HepG2 (cell line): ENCODE data around the gene GPR148. TPM values are rescaled to one million over a fixed set of nuclear protein-coding genes. Genes with fewer than 3 reads are reported as not detected.

Source experiments
- ASH2L ChIP-seq: fragments of 300-600, 200-600 bp; sonication (generic); IDR thresholded peaks from 2 replicates; pipeline ENCODE4 v1.7.0; 2017; ENCODE audit warnings: low read depth, mild to moderate bottlenecking, moderate library complexity, mixed read lengths, low read length; ENCODE audit not compliant: insufficient read length
- HOXA9 ChIP-seq: sonication (generic); formaldehyde crosslinking; IDR thresholded peaks from 2 replicates; pipeline ENCODE4 v1.8.1; 2022; ENCODE audit warnings: missing genetic modification reagents, mild to moderate bottlenecking, moderate library complexity, borderline replicate concordance
- KLF12 ChIP-seq: sonication (generic); formaldehyde crosslinking; IDR thresholded peaks from 2 replicates; pipeline ENCODE4 v1.4.0; 2020; ENCODE audit warnings: missing genetic modification reagents, borderline replicate concordance
- MED1 ChIP-seq: sonication (generic); formaldehyde crosslinking; IDR thresholded peaks from 2 replicates; pipeline ENCODE4 v1.4.0; 2020; ENCODE audit warnings: missing genetic modification reagents
- NFATC3 ChIP-seq: sonication (generic); formaldehyde crosslinking; IDR thresholded peaks from 2 replicates; pipeline ENCODE4 v1.5.1; 2020; ENCODE audit warnings: mild to moderate bottlenecking, missing genetic modification reagents
- NR2F6 ChIP-seq, 2 experiments: IDR thresholded peaks; 2 replicates each; pipeline ENCODE4 v1.6.1; 2016; ENCODE audit warnings: antibody characterized with exemption in 1 of 2, mild to moderate bottlenecking in 1 of 2
- PRPF4 ChIP-seq: fragments of 200-400 bp; formaldehyde crosslinking; IDR thresholded peaks from 2 replicates; pipeline ENCODE4 v1.6.1; 2016; ENCODE audit warnings: low read length, low read depth; ENCODE audit not compliant: poor library complexity, severe bottlenecking
- SOX6 ChIP-seq, 2 experiments: fragments of 450-650 bp in 1 of 2; sonication (generic) in 1 of 2; formaldehyde crosslinking in 1 of 2; IDR thresholded peaks; 2 replicates each; pipeline versions ENCODE4 v1.4.0 to v1.6.1; 2017 to 2020; ENCODE audit warnings: antibody characterized with exemption in 1 of 2, mild to moderate bottlenecking in 1 of 2, missing genetic modification reagents in 1 of 2
- THYN1 ChIP-seq: sonication (generic); formaldehyde crosslinking; IDR thresholded peaks from 2 replicates; pipeline ENCODE4 v1.8.1; 2023; ENCODE audit warnings: low read depth, mild to moderate bottlenecking, moderate library complexity, missing genetic modification reagents, borderline replicate concordance
- ZBTB38 ChIP-seq: sonication (generic); formaldehyde crosslinking; IDR thresholded peaks from 2 replicates; pipeline ENCODE4 v1.5.1; 2020; ENCODE audit warnings: mild to moderate bottlenecking, missing genetic modification reagents
- ZFP82 ChIP-seq: sonication (generic); formaldehyde crosslinking; IDR thresholded peaks from 2 replicates; pipeline ENCODE4 v1.5.1; 2020; ENCODE audit warnings: mild to moderate bottlenecking, missing genetic modification reagents, borderline replicate concordance
- ZIK1 ChIP-seq: sonication (generic); formaldehyde crosslinking; IDR thresholded peaks from 2 replicates; pipeline ENCODE4 v1.5.0; 2020; ENCODE audit warnings: mild to moderate bottlenecking, low read depth, missing genetic modification reagents, borderline replicate concordance
- ZNF225 ChIP-seq: sonication (generic); formaldehyde crosslinking; IDR thresholded peaks from 2 replicates; pipeline ENCODE4 v1.4.0; 2020; ENCODE audit warnings: mild to moderate bottlenecking, missing genetic modification reagents
- ZNF274 ChIP-seq: sonication (generic); formaldehyde crosslinking; IDR thresholded peaks from 2 replicates; pipeline ENCODE4 v1.5.1; 2020; ENCODE audit warnings: mild to moderate bottlenecking, missing genetic modification reagents
- ZNF382 ChIP-seq: sonication (generic); formaldehyde crosslinking; IDR thresholded peaks from 2 replicates; pipeline ENCODE4 v1.5.0; 2020; ENCODE audit warnings: missing genetic modification reagents, mild to moderate bottlenecking, borderline replicate concordance
- ZNF513 ChIP-seq: sonication (generic); formaldehyde crosslinking; conservative IDR thresholded peaks from 2 replicates; pipeline ENCODE4 v1.5.0; 2020; ENCODE audit warnings: missing genetic modification reagents
- polyA plus RNA-seq, 8 experiments: library from polyadenylated mRNA; depleted of rRNA in 3 of 8; stranded (reverse) in 7 of 8; unstranded in 1 of 8; fragments of >200 nt; fragmentation: Illumina TruSeq in 4 of 8; extraction: Trizol in 4 of 8; gene quantifications; 2 replicates each; pipeline versions ENCODE4 v1.2.1 to v1.2.3, GENCODE V29; 2011 to 2016; ENCODE audit warnings: low read depth in 4 of 8, missing spikeins in 1 of 8, mixed read lengths in 1 of 8; ENCODE audit not compliant: insufficient read depth in 1 of 8
- total RNA-seq, 5 experiments: library from RNA; depleted of rRNA; stranded (reverse); fragments of >200 nt; fragmentation: Illumina TruSeq; extraction: Trizol; gene quantifications; 2 replicates each; pipeline ENCODE4 v1.2.3, GENCODE V29; 2016; ENCODE audit warnings: low read depth in 1 of 5
- TF ChIP-seq, protein P1 (sequence below): sonication (generic); formaldehyde crosslinking; IDR thresholded peaks from 2 replicates; pipeline ENCODE4 v1.4.0; 2020; ENCODE audit warnings: missing genetic modification reagents

GPR148 gene
- total and polyA plus RNA-seq, 2 of the 13 experiments (the other 11 are each of a cell fraction or from before 2014, with no cell fraction given) = not detected

GRCh38 chr2:130744287-130745117 lies 15.6 kb downstream of the GPR148 start (continued):
- TF ChIP-seq ZBTB38 (CRISPR knock-in tag) (no peak), ZNF513 (no peak), PRPF4 (no peak), ZNF274 (CRISPR knock-in tag) (no peak), NR2F6 (IDR thresholded peaks at IDR 0.05) (peak; percentile 19; the same call in 1 of the 2 replicates), NR2F6 (CRISPR knock-in tag; IDR thresholded peaks at IDR 0.05) (peak; percentile 49), NFATC3 (no peak), THYN1 (CRISPR knock-in tag) (no peak), ZFP82 (no peak), ZNF382 (CRISPR knock-in tag) (no peak), ZNF225 (peak; percentile 77; the same call in 1 of the 2 replicates), SOX6 (IDR thresholded peaks at IDR 0.05) (no peak), SOX6 (CRISPR knock-in tag; IDR thresholded peaks at IDR 0.05) (peak; percentile 83), ASH2L (no peak), HOXA9 (CRISPR knock-in tag) (no peak), MED1 (peak; percentile 23; the same call in 1 of the 2 replicates), ZIK1 (CRISPR knock-in tag) (no peak), KLF12 (no peak)
- TF ChIP-seq, protein P1, sequence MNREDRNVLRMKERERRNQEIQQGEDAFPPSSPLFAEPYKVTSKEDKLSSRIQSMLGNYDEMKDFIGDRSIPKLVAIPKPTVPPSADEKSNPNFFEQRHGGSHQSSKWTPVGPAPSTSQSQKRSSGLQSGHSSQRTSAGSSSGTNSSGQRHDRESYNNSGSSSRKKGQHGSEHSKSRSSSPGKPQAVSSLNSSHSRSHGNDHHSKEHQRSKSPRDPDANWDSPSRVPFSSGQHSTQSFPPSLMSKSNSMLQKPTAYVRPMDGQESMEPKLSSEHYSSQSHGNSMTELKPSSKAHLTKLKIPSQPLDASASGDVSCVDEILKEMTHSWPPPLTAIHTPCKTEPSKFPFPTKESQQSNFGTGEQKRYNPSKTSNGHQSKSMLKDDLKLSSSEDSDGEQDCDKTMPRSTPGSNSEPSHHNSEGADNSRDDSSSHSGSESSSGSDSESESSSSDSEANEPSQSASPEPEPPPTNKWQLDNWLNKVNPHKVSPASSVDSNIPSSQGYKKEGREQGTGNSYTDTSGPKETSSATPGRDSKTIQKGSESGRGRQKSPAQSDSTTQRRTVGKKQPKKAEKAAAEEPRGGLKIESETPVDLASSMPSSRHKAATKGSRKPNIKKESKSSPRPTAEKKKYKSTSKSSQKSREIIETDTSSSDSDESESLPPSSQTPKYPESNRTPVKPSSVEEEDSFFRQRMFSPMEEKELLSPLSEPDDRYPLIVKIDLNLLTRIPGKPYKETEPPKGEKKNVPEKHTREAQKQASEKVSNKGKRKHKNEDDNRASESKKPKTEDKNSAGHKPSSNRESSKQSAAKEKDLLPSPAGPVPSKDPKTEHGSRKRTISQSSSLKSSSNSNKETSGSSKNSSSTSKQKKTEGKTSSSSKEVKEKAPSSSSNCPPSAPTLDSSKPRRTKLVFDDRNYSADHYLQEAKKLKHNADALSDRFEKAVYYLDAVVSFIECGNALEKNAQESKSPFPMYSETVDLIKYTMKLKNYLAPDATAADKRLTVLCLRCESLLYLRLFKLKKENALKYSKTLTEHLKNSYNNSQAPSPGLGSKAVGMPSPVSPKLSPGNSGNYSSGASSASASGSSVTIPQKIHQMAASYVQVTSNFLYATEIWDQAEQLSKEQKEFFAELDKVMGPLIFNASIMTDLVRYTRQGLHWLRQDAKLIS = no peak
